Bronchial epithelial cell (primary cell): ENCODE results near the gene RNPEPL1. TPM values are rescaled to one million over a fixed set of nuclear protein-coding genes. Genes with fewer than 3 reads are reported as not detected.
"Not testable (repeated sequence)": the region's sequence is repeated elsewhere in the genome, so short reads cannot be mapped to it uniquely, and the experiment has no call there.

Experiments
- DNase-seq: peaks from one replicate; pipeline ENCODE4 v3.0.0-alpha.2; 2010; ENCODE audit warnings: low read depth
- FAIRE-seq: peaks from 2 replicates; lab custom pipeline; 2011; peaks lifted over from hg19 to GRCh38; lab: Jason Lieb, UNC
- H3K27me3 ChIP-seq: 2 replicates; pipeline ENCODE4 v1.5.1; 2011; ENCODE audit warnings: low read length; ENCODE audit not compliant: control insufficient read depth, insufficient read depth
- H3K36me3 ChIP-seq: 2 replicates; pipeline ENCODE4 v1.5.1; 2011; ENCODE audit warnings: low read length; ENCODE audit not compliant: control insufficient read depth, insufficient read depth
- H3K4me3 ChIP-seq: 2 replicates; pipeline ENCODE4 v1.5.1; 2011; ENCODE audit warnings: mild to moderate bottlenecking, low read depth, low read length, control low read depth
- CTCF ChIP-seq: IDR thresholded peaks from 2 replicates; pipeline ENCODE4 v1.5.1; 2011; ENCODE audit warnings: mild to moderate bottlenecking, moderate library complexity, low read length, control low read depth, inconsistent platforms; ENCODE audit not compliant: insufficient read depth, severe bottlenecking
- total RNA-seq: library from RNA; depleted of rRNA; stranded (reverse); fragments of >200 nt; gene quantifications from 2 replicates; pipeline ENCODE4 v1.2.1, GENCODE V29; 2014

Gene RNPEPL1
- total RNA-seq, 1 donor from 2014 or later: 10.8 TPM

DNA sequence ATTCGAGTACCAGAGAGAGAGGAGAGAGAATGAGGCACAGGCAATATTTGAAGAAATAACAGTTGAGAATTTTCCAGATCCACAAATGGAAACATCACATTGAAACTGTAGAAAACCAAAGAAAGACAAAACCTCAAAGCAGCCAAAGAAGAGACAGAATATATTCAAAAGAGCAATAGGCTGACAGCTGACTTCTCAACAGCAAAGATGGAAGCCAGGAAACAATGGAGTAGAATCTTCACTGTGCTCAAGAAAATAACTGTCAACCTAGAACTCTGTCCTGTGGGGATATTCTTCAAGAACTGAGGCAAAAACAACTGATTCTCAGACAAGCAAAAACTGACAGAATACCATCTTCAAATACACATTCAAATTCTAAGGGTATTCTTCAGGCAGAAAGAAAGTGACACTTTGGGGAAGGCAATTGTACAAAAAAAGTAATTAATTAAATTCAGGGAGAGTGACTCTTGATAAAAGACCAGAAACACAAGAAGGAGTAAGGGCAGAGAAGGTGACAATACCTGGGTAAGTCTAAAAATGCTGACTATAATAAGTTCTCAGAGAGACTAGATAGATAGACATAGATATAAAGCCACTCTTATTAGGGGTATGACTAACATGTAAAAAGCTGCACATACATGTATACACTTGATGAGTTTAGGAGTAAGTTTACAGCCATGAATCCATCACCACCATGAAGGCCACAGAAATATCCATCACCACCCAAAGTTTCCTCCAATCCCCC is 36.1 kb upstream of the RNPEPL1 start:
- Histone ChIP-seq H3K36me3 (peaks cover 3% of the 10 kb centered on the region), H3K4me3 (no peak overlapping the region), H3K27me3 (no peaks in the 10 kb centered on the region)
- no peak for TF ChIP-seq CTCF
- no peak for DNase-seq
- no peak for FAIRE-seq

DNA sequence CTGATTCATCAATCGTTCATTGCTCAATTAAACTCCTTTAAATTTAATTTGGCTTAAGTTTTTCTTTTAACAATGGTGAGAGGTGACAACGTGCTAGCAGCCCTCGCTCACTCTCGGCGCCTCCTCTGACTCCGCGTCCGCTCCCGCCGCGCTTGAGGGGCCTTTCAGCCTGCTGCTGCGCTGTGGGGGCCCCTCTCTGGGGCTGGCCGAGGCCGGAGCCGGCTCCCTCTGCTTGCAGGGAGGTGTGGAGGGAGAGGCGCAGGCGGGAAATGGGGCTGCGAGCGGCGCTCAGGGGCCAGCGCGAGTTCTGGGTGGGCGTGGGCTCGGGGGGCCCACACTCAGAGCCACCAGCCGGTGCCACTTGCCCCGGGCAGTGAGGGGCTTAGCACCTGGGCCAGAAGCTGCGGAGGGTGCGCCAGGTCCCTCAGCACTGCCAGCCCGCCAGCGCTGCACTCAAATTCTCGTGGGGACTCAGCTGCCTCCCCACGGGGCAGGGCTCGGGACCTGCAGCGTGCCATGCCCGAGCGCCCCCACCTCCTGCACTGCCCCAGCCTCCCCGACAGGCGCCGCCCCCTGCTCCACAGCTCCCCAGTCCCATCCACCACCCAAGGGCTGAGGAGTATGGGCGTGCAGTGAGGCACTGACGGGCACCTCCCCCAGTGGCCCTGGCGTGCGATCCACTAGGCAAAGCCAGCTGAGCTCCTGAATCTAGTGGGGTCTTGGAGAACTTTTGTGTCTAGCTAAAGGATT is 30.1 kb upstream of the RNPEPL1 start:
- FAIRE-seq (peak; percentile 23), DNase-seq (no peak)
- H3K36me3 ChIP-seq: peaks cover 4% of the 10 kb centered on the region
- no peak for TF ChIP-seq CTCF
- H3K27me3 ChIP-seq: no peaks in the 10 kb centered on the region
- H3K4me3 ChIP-seq: no peak overlapping the region

DNA sequence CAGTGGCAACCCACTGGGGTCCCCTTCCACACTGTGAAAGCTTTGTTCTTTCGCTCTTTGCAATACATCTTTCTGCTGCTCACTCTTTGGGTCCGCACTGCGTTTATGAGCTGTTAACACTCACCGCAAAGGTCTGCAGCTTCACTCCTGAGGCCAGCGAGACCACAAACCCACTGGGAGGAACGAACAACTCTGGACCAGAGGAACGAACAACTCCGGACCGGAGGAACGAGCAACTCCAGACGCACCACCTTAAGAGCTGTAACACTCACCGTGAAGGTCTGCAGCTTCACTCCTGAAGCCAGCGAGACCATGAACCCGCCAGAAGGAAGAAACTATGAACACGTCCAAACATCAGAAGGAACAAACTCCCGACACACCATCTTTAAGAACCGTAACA is 29.2 kb upstream of the RNPEPL1 start:
- FAIRE-seq, H3K27me3 ChIP-seq, H3K36me3 ChIP-seq, DNase-seq, H3K4me3 ChIP-seq: not testable (repeated sequence)

DNA sequence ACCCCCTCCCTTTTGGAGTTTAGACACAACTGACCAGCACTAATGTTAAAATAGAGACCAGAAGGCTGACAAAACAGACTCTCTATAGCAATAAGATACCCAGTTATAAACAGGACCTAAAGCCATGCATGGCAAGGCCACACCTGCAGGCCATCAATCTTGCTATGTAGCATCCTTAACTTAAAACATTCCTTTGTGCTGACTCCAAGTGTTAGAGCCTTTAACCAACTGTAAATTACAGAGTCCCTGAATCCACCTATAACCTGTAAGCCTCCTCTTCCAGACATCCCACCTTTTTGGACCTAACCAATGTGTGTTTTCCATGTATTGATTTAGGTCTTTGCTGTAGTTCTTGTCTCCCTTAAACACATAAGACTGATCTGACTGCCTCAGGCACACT is 28.4 kb upstream of the RNPEPL1 start:
- Histone ChIP-seq H3K36me3 (peaks cover 4% of the 10 kb centered on the region), H3K4me3 (no peak overlapping the region), H3K27me3 (no peaks in the 10 kb centered on the region)
- DNase-seq (no peak), FAIRE-seq (no peak)
- TF ChIP-seq CTCF: no peak

GRCh38 chr2:240551288-240551687 is 17.0 kb upstream of the RNPEPL1 start:
- no peak for TF ChIP-seq CTCF
- FAIRE-seq: no peak

GRCh38 chr2:240551811-240552210 is 16.5 kb upstream of the RNPEPL1 start:
- Histone ChIP-seq H3K36me3 (peaks cover 16% of the 10 kb centered on the region), H3K4me3 (no peak overlapping the region), H3K27me3 (no peaks in the 10 kb centered on the region)
- DNase-seq: no peak
- no peak for TF ChIP-seq CTCF
- FAIRE-seq: no peak

More at GRCh38 chr2:240551288-240551687, 17.0 kb upstream of the RNPEPL1 start:
- H3K27me3 ChIP-seq: no peaks in the 10 kb centered on the region
- no peak overlapping the region for H3K4me3 ChIP-seq
- DNase-seq: no peak
- H3K36me3 ChIP-seq: peaks cover 16% of the 10 kb centered on the region
